ENCODE measurements around the gene NAV2. TPM values are rescaled to one million over a fixed set of nuclear protein-coding genes. Genes with fewer than 3 reads are reported as not detected.

Gene NAV2
- total RNA-seq, 1 donor, result 0.42 TPM

GRCh38 chr11:20089367-20089766, 376.7 kb downstream of the NAV2 start:
- Histone ChIP-seq H3K4me1 (ENCODE audit: insufficient read depth, low read length) (no peaks in the 10 kb centered on the region), H3K9me3 (ENCODE audit: low read depth, low read length) (no peaks in the 10 kb centered on the region), H3K27me3 (ENCODE audit: insufficient read depth, low read length) (no peaks in the 10 kb centered on the region), H3K4me3 (ENCODE audit: low read length) (no peak overlapping the region)

GRCh38 chr11:20089796-20090653, 377.4 kb downstream of the NAV2 start:
- Histone ChIP-seq H3K4me3 (ENCODE audit: low read length) (no peak overlapping the region), H3K27me3 (ENCODE audit: insufficient read depth, low read length) (no peaks in the 10 kb centered on the region), H3K4me1 (ENCODE audit: insufficient read depth, low read length) (no peaks in the 10 kb centered on the region), H3K9me3 (ENCODE audit: low read depth, low read length) (no peaks in the 10 kb centered on the region)

GRCh38 chr11:20090654-20091374, 378.2 kb downstream of the NAV2 start:
- Histone ChIP-seq H3K27me3 (ENCODE audit: insufficient read depth, low read length) (no peaks in the 10 kb centered on the region), H3K9me3 (ENCODE audit: low read depth, low read length) (no peaks in the 10 kb centered on the region), H3K4me1 (ENCODE audit: insufficient read depth, low read length) (no peaks in the 10 kb centered on the region), H3K4me3 (ENCODE audit: low read length) (no peak overlapping the region)

- H3K9me3 ChIP-seq (ENCODE audit: low read depth, low read length), result no peaks in the 10 kb centered on the region
- no peaks in the 10 kb centered on the region for H3K27me3 ChIP-seq (ENCODE audit: insufficient read depth, low read length)
- no peaks in the 10 kb centered on the region for H3K4me1 ChIP-seq (ENCODE audit: insufficient read depth, low read length)
- H3K4me3 ChIP-seq (ENCODE audit: low read length), result no peak overlapping the region
Measured at GRCh38 chr11:20093775-20094174, 381.1 kb downstream of the NAV2 start.

GRCh38 chr11:20095189-20095588, 382.6 kb downstream of the NAV2 start:
- Histone ChIP-seq H3K4me1 (ENCODE audit: insufficient read depth, low read length) (no peaks in the 10 kb centered on the region), H3K4me3 (ENCODE audit: low read length) (no peak overlapping the region), H3K9me3 (ENCODE audit: low read depth, low read length) (no peaks in the 10 kb centered on the region), H3K27me3 (ENCODE audit: insufficient read depth, low read length) (no peaks in the 10 kb centered on the region)

- H3K4me3 ChIP-seq (ENCODE audit: low read length), result no peak overlapping the region
- H3K27me3 ChIP-seq (ENCODE audit: insufficient read depth, low read length), result no peaks in the 10 kb centered on the region
- H3K4me1 ChIP-seq (ENCODE audit: insufficient read depth, low read length), result no peaks in the 10 kb centered on the region
- H3K9me3 ChIP-seq (ENCODE audit: low read depth, low read length), result no peaks in the 10 kb centered on the region
Measured at GRCh38 chr11:20097319-20098221, 384.9 kb downstream of the NAV2 start.

GRCh38 chr11:20099527-20099926, 386.9 kb downstream of the NAV2 start:
- Histone ChIP-seq H3K9me3 (ENCODE audit: low read depth, low read length) (no peaks in the 10 kb centered on the region), H3K4me1 (ENCODE audit: insufficient read depth, low read length) (no peaks in the 10 kb centered on the region), H3K4me3 (ENCODE audit: low read length) (no peak overlapping the region), H3K27me3 (ENCODE audit: insufficient read depth, low read length) (no peaks in the 10 kb centered on the region)

- Histone ChIP-seq H3K27me3 (ENCODE audit: insufficient read depth, low read length) (no peaks in the 10 kb centered on the region), H3K4me1 (ENCODE audit: insufficient read depth, low read length) (no peaks in the 10 kb centered on the region), H3K9me3 (ENCODE audit: low read depth, low read length) (no peaks in the 10 kb centered on the region), H3K4me3 (ENCODE audit: low read length) (no peak overlapping the region)
Measured at GRCh38 chr11:20102397-20102796, 389.8 kb downstream of the NAV2 start.

- Histone ChIP-seq H3K9me3 (ENCODE audit: low read depth, low read length) (no peaks in the 10 kb centered on the region), H3K4me3 (ENCODE audit: low read length) (no peak overlapping the region), H3K4me1 (ENCODE audit: insufficient read depth, low read length) (no peaks in the 10 kb centered on the region), H3K27me3 (ENCODE audit: insufficient read depth, low read length) (no peaks in the 10 kb centered on the region)
Measured at GRCh38 chr11:20103281-20103680, 390.6 kb downstream of the NAV2 start.

GRCh38 chr11:20105427-20105826, 392.8 kb downstream of the NAV2 start:
- Histone ChIP-seq H3K4me1 (ENCODE audit: insufficient read depth, low read length) (no peaks in the 10 kb centered on the region), H3K27me3 (ENCODE audit: insufficient read depth, low read length) (no peaks in the 10 kb centered on the region), H3K9me3 (ENCODE audit: low read depth, low read length) (no peaks in the 10 kb centered on the region), H3K4me3 (ENCODE audit: low read length) (no peak overlapping the region)

GRCh38 chr11:20109731-20110445, 397.3 kb downstream of the NAV2 start:
- no peaks in the 10 kb centered on the region for H3K4me1 ChIP-seq (ENCODE audit: insufficient read depth, low read length)
- no peak overlapping the region for H3K4me3 ChIP-seq (ENCODE audit: low read length)
- H3K9me3 ChIP-seq (ENCODE audit: low read depth, low read length), result no peaks in the 10 kb centered on the region
- no peaks in the 10 kb centered on the region for H3K27me3 ChIP-seq (ENCODE audit: insufficient read depth, low read length)

GRCh38 chr11:20110908-20111669, 398.5 kb downstream of the NAV2 start:
- Histone ChIP-seq H3K9me3 (ENCODE audit: low read depth, low read length) (no peaks in the 10 kb centered on the region), H3K27me3 (ENCODE audit: insufficient read depth, low read length) (no peaks in the 10 kb centered on the region), H3K4me3 (ENCODE audit: low read length) (no peak overlapping the region), H3K4me1 (ENCODE audit: insufficient read depth, low read length) (no peaks in the 10 kb centered on the region)

- Histone ChIP-seq H3K4me1 (ENCODE audit: insufficient read depth, low read length) (no peaks in the 10 kb centered on the region), H3K4me3 (ENCODE audit: low read length) (no peak overlapping the region), H3K27me3 (ENCODE audit: insufficient read depth, low read length) (no peaks in the 10 kb centered on the region), H3K9me3 (ENCODE audit: low read depth, low read length) (no peaks in the 10 kb centered on the region)
Measured at GRCh38 chr11:20111871-20112270, 399.2 kb downstream of the NAV2 start.

Measured in mononuclear cell (primary cell).